GM23248 (cell line): Measurements from ENCODE around the gene GLB1L2.

ENCODE experiments used
- EZH2 ChIP-seq: fragments of 200-600 bp; sonication (generic); IDR thresholded peaks from 2 replicates; pipeline ENCODE4 v1.6.1; 2018; ENCODE audit warnings: antibody characterized with exemption, mild to moderate bottlenecking; ENCODE audit not compliant: insufficient read depth, poor library complexity, severe bottlenecking
- EZH2phosphoT487 ChIP-seq: fragments of 200-600 bp; sonication (generic); IDR thresholded peaks from 2 replicates; pipeline ENCODE4 v1.6.1; 2018; ENCODE audit warnings: antibody characterized with exemption, moderate library complexity, mild to moderate bottlenecking, low read depth; ENCODE audit not compliant: insufficient read depth

DNA sequence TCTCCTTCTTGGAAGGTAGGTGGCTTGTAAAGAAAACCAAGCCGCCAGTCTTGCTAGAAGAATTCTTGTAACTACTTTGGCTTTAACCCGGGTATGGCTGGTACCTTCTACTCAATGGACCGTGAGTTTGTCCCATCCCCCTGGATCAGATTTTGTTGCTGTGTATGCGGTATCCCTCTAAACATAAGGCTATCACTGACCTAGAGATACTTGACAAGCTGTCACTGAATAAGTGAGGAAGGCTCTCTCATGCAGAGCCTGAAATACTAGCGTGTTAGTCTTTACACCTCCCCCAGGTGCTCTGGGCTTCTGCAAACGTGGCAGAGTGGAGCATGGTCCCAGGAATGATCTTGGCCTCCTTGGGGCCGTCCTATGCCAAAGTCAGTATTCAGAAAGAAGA lies 34.5 kb downstream of the GLB1L2 start:
- TF ChIP-seq EZH2 (no peak), EZH2phosphoT487 (no peak)
